Neural cell (in vitro differentiated cells): ENCODE data around the gene HAAO.

Experiments
- CTCF ChIP-seq: fragments of 450-650 bp; IDR thresholded peaks from 2 replicates; pipeline ENCODE4 v1.5.1; 2014; ENCODE audit warnings: antibody characterized with exemption, mild to moderate bottlenecking, moderate library complexity; ENCODE audit not compliant: poor library complexity, severe bottlenecking
- EP300 ChIP-seq: fragments of 450-650 bp; conservative IDR thresholded peaks from 2 replicates; pipeline ENCODE4 v1.6.1; 2014; ENCODE audit warnings: antibody characterized with exemption, mild to moderate bottlenecking, moderate library complexity; ENCODE audit not compliant: poor library complexity, severe bottlenecking
- REST ChIP-seq: IDR thresholded peaks from 2 replicates; pipeline ENCODE4 v1.6.1; 2012; ENCODE audit warnings: borderline replicate concordance
- SMC3 ChIP-seq: fragments of 450-650 bp; conservative IDR thresholded peaks from 2 replicates; pipeline ENCODE4 v1.6.1; 2014; ENCODE audit warnings: antibody characterized with exemption, mild to moderate bottlenecking, moderate library complexity; ENCODE audit not compliant: poor library complexity

- TF ChIP-seq REST (no peak), EP300 (no peak), CTCF (no peak), SMC3 (no peak)
Observed at GRCh38 chr2:42764901-42765300, 27.5 kb downstream of the HAAO start.
